SK-N-SH (cell line): ENCODE results near the gene CCNK. TPM values are rescaled to one million over a fixed set of nuclear protein-coding genes. Genes with fewer than 3 reads are reported as not detected.

Source experiments
- CTCF ChIA-PET: fragments of 300-600, 350-600 bp; formaldehyde crosslinking; extraction: SDS; loops from one replicate; lab custom pipeline; 2021; lab: Yijun Ruan, JAX
- POLR2A ChIA-PET: fragments of 350-600 bp; sonication (Branson Sonifier 250); formaldehyde crosslinking; extraction: SDS; loops from one replicate; lab custom pipeline; 2020; ENCODE audit warnings: antibody characterized with exemption, inconsistent platforms; lab: Yijun Ruan, JAX
- DNase-seq: peaks from one replicate; pipeline ENCODE4 v3.0.0; 2012
- H2AFZ ChIP-seq: fragments of 200-600 bp; sonication (generic); 2 replicates; pipeline ENCODE4 v1.8.1; 2016; ENCODE audit warnings: antibody characterized with exemption, mild to moderate bottlenecking, low read depth
- H3F3A ChIP-seq: fragments of 200-600 bp; sonication (generic); replicated peaks from 2 replicates; pipeline ENCODE3; 2016; ENCODE audit warnings: antibody characterized with exemption, mild to moderate bottlenecking; ENCODE audit not compliant: insufficient read depth
- H3K27ac ChIP-seq, 2 experiments: fragments of 200-500 bp in 1 of 2; fragments of 200-600 bp in 1 of 2; sonication (Bioruptor generic) in 1 of 2; sonication (generic), shearing (Covaris generic) in 1 of 2; 2 replicates each; pipeline versions ENCODE4 v1.5.1 to v1.6.1; 2014 to 2016; ENCODE audit warnings: low read depth in 2 of 2, inconsistent platforms in 1 of 2, low read length in 1 of 2, mild to moderate bottlenecking in 1 of 2, mixed read lengths in 1 of 2
- H3K27me3 ChIP-seq: fragments of 200-600 bp; sonication (generic), shearing (Covaris generic); 2 replicates; pipeline ENCODE4 v1.6.1; 2016; ENCODE audit warnings: mixed run types; ENCODE audit not compliant: insufficient read depth
- H3K36me3 ChIP-seq, 2 experiments: fragments of 200-500 bp in 1 of 2; fragments of 200-600 bp in 1 of 2; sonication (Bioruptor generic) in 1 of 2; sonication (generic) in 1 of 2; replicated peaks in 1 of 2; 2 replicates each; pipeline versions ENCODE3 to v1.5.1; 2014 to 2016; ENCODE audit warnings: low read length in 1 of 2, mild to moderate bottlenecking in 1 of 2; ENCODE audit not compliant: insufficient read depth in 2 of 2, control insufficient read depth in 1 of 2
- H3K4me1 ChIP-seq, 2 experiments: fragments of 200-500 bp in 1 of 2; fragments of 200-600 bp in 1 of 2; sonication (Bioruptor generic) in 1 of 2; sonication (generic), shearing (Covaris generic) in 1 of 2; 2 replicates each; pipeline versions ENCODE4 v1.5.1 to v1.6.1; 2014 to 2016; ENCODE audit warnings: low read depth in 1 of 2, low read length in 1 of 2, mixed run types in 1 of 2; ENCODE audit not compliant: insufficient read depth in 2 of 2, control insufficient read depth in 1 of 2
- H3K4me2 ChIP-seq: fragments of 200-600 bp; sonication (generic), shearing (Covaris generic); 2 replicates; pipeline ENCODE4 v1.6.1; 2017; ENCODE audit warnings: mixed run types
- H3K4me3 ChIP-seq, 2 experiments: fragments of 200-500 bp in 1 of 2; fragments of 200-600 bp in 1 of 2; sonication (Bioruptor generic) in 1 of 2; sonication (generic), shearing (Covaris generic) in 1 of 2; 2 replicates each; pipeline versions ENCODE4 v1.5.1 to v1.8.1; 2014 to 2016; ENCODE audit warnings: low read depth in 2 of 2, inconsistent platforms in 1 of 2, low read length in 1 of 2, mild to moderate bottlenecking in 1 of 2, mixed read lengths in 1 of 2, moderate library complexity in 1 of 2
- H3K79me2 ChIP-seq: fragments of 200-600 bp; sonication (generic); 2 replicates; pipeline ENCODE4 v1.8.1; 2017; ENCODE audit warnings: mild to moderate bottlenecking; ENCODE audit not compliant: insufficient read depth
- H3K9ac ChIP-seq: fragments of 200-600 bp; sonication (generic); 2 replicates; pipeline ENCODE4 v1.6.1; 2017; ENCODE audit warnings: mixed run types
- H3K9me2 ChIP-seq: fragments of 200-600 bp; sonication (generic); 2 replicates; pipeline ENCODE4 v1.6.1; 2017; ENCODE audit warnings: mixed run types
- H3K9me3 ChIP-seq: fragments of 200-600 bp; sonication (generic); 2 replicates; pipeline ENCODE4 v1.6.1; 2017; ENCODE audit warnings: mixed run types, mild to moderate bottlenecking, moderate library complexity
- H4K20me1 ChIP-seq: fragments of 200-600 bp; sonication (generic); 2 replicates; pipeline ENCODE4 v1.6.1; 2017; ENCODE audit warnings: mild to moderate bottlenecking, mixed run types; ENCODE audit not compliant: insufficient read depth
- ELF1 ChIP-seq: IDR thresholded peaks from 2 replicates; pipeline ENCODE4 v1.4.0; 2012
- EP300 ChIP-seq, 2 experiments: IDR thresholded peaks; 2 replicates each; pipeline versions ENCODE4 v1.4.0 to v1.6.1; 2012; ENCODE audit warnings: borderline replicate concordance in 1 of 2, low read depth in 1 of 2, low read length in 1 of 2
- EZH2phosphoT487 ChIP-seq: fragments of 200-600 bp; sonication (generic); IDR thresholded peaks from 2 replicates; pipeline ENCODE4 v1.6.1; 2017; ENCODE audit warnings: low read depth, mixed run types, mild to moderate bottlenecking, antibody characterized with exemption, moderate library complexity, borderline replicate concordance
- FOSL2 ChIP-seq: IDR thresholded peaks from 2 replicates; pipeline ENCODE4 v1.4.0; 2012; ENCODE audit warnings: low read depth, mild to moderate bottlenecking, moderate library complexity, borderline replicate concordance
- FOXJ3 ChIP-seq: sonication (generic); formaldehyde crosslinking; IDR thresholded peaks from 2 replicates; pipeline ENCODE4 v1.5.1; 2020; ENCODE audit warnings: mild to moderate bottlenecking, missing genetic modification reagents
- GABPA ChIP-seq: IDR thresholded peaks from 2 replicates; pipeline ENCODE4 v1.4.0; 2012; ENCODE audit warnings: low read depth, mild to moderate bottlenecking
- GATA2 ChIP-seq: sonication (generic); formaldehyde crosslinking; IDR thresholded peaks from 2 replicates; pipeline ENCODE4 v1.5.0; 2020; ENCODE audit warnings: mild to moderate bottlenecking, missing genetic modification reagents
- JUND ChIP-seq: IDR thresholded peaks from 2 replicates; pipeline ENCODE4 v1.4.0; 2012
- MEF2A ChIP-seq: IDR thresholded peaks from 2 replicates; pipeline ENCODE4 v1.4.0; 2012; ENCODE audit warnings: low read depth, borderline replicate concordance
- MXI1 ChIP-seq: IDR thresholded peaks from 2 replicates; pipeline ENCODE4 v1.6.1; 2012; ENCODE audit warnings: mild to moderate bottlenecking, low read depth, low read length, improper control_type of control experiment
- NRF1 ChIP-seq: IDR thresholded peaks from 2 replicates; pipeline ENCODE4 v1.6.1; 2012; ENCODE audit warnings: low read depth, mild to moderate bottlenecking, low read length
- POLR2AphosphoS5 ChIP-seq: IDR thresholded peaks from 2 replicates; pipeline ENCODE4 v1.6.1; 2012; ENCODE audit warnings: low read depth, low read length
- RCOR1 ChIP-seq: fragments of 150-350 bp; IDR thresholded peaks from 2 replicates; pipeline ENCODE4 v1.6.1; 2017; ENCODE audit warnings: antibody characterized with exemption, low read length
- RFX5 ChIP-seq: IDR thresholded peaks from 2 replicates; pipeline ENCODE4 v1.6.1; 2012; ENCODE audit warnings: mild to moderate bottlenecking, improper control_type of control experiment, low read length
- SIN3A ChIP-seq: IDR thresholded peaks from 2 replicates; pipeline ENCODE4 v1.6.1; 2012; ENCODE audit warnings: low read depth, mild to moderate bottlenecking, low read length, moderate library complexity, borderline replicate concordance
- TEAD4 ChIP-seq: IDR thresholded peaks from 2 replicates; pipeline ENCODE4 v1.4.0; 2012; ENCODE audit warnings: mild to moderate bottlenecking, borderline replicate concordance; ENCODE audit not compliant: insufficient read depth
- YY1 ChIP-seq: IDR thresholded peaks from 2 replicates; pipeline ENCODE4 v1.4.0; 2012; ENCODE audit warnings: low read depth, mild to moderate bottlenecking
- WGBS: methylation state at CpG from one replicate; pipeline ENCODE4 v1.1.6; 2017; ENCODE audit warnings: low lambda C conversion rate; 5-methylcytosine and 5-hydroxymethylcytosine counted together
- polyA plus RNA-seq, 3 experiments: library from polyadenylated mRNA; depleted of rRNA; stranded (reverse); fragments of >200 nt; gene quantifications; 2 replicates each; pipeline ENCODE4 v1.2.3, GENCODE V29; 2012
- TF ChIP-seq, protein P1 (sequence below): IDR thresholded peaks from 2 replicates; pipeline ENCODE4 v1.4.0; 2012; ENCODE audit warnings: low read depth
- TF ChIP-seq, protein P2 (sequence below): IDR thresholded peaks from 2 replicates; pipeline ENCODE4 v1.4.0; 2012; ENCODE audit warnings: low read depth, borderline replicate concordance
- TF ChIP-seq, protein P3 (sequence below): fragments of 150-350 bp; IDR thresholded peaks from 2 replicates; pipeline ENCODE4 v1.6.1; 2016; ENCODE audit warnings: mild to moderate bottlenecking, low read depth, low read length
- TF ChIP-seq, protein P4 (sequence below): IDR thresholded peaks from 2 replicates; pipeline ENCODE4 v1.4.0; 2012; ENCODE audit warnings: low read depth, borderline replicate concordance

Gene CCNK
- polyA plus RNA-seq, 1 of the 3 experiments (the other 2 are of a cell fraction), result 14.6 TPM

DNA sequence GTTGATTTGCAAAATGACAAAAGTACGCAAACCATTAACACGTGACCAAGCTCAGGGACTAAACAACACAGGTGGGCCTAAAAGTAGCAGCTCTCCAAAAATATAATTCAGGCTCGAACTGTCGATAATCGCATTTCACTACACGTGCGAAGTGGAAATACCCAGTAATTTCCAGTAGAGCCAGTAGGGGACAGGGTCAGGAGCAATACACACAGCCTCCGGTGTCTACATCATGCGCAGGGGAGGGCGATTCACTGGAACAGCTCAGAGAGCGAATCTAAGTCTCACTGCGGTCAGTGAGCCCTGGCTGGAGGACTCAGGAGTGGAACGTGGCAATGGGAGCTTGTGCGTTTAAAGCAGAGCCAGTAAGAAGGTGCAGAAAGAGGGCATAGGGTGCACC, 40.9 kb upstream of the CCNK start:
- CTCF ChIA-PET, result interaction anchor here (0.9 to 1.0 kb wide), 2 partner anchors 15 to 23 kb away, joined by 3 read pairs; no protein-coding TSS in a partner anchor
- Histone ChIP-seq H3F3A (no peaks in the 10 kb centered on the region), H4K20me1 (no peaks in the 10 kb centered on the region)

DNA sequence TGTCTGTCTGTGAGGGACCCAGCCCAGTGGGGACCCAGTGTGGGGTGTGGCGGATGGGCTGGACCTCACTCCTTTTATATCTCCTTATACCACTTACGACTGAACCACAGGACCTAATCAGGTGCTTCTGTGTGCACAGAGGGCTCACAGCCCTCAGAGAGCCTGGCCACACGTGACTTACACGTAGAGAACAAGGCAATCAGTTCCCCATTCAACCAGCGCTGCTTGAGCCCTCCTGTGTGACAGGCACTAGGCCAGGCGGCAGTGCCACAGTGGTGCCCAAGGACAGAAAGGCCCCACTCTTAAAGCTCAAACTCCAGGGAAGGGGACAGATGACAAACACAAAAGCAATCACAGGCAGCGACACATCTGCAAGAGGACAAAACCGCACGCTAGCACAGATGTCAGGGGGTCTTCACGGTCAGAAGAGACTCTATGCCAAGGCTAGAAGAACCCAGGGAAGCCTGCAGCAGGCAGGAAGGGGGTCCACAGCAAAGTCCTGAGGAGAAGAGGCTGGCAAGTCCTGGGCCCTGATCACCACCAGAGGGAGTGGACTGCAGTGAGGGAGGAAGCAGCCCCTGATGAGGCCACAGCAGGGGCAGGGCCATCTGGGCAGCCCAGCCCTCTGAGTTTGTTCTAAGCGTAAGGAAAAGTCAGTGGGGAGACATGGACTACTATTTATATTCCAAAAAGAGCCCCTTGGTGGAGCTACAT, 39.9 kb upstream of the CCNK start:
- Histone ChIP-seq H3K9ac (no peak overlapping the region), H3F3A (no peaks in the 10 kb centered on the region), H3K9me2 (no peaks in the 10 kb centered on the region), H3K27me3 (no peaks in the 10 kb centered on the region), H2AFZ (no peak overlapping the region), H3K4me3 (no peak overlapping the region), H3K27ac (no peak overlapping the region), H3K4me1 (no peaks in the 10 kb centered on the region; a peak in 1 of 4 replicates), H3K4me2 (no peak overlapping the region), H3K79me2 (no peaks in the 10 kb centered on the region), H4K20me1 (no peaks in the 10 kb centered on the region), H3K9me3 (no peaks in the 10 kb centered on the region), H3K36me3 (peaks cover 3 to 17% of the 10 kb centered on the region in 2 experiments)
- ChIA-PET POLR2A (no interaction called here), CTCF (interaction anchor here (0.9 to 1.1 kb wide), 3 partner anchors 14 to 25 kb away, joined by 3 read pairs; no protein-coding TSS in a partner anchor)
- TF ChIP-seq YY1, result no peak
- TF ChIP-seq GATA2 (CRISPR knock-in tag), result no peak
- no peak for TF ChIP-seq FOXJ3
- TF ChIP-seq, protein P1, sequence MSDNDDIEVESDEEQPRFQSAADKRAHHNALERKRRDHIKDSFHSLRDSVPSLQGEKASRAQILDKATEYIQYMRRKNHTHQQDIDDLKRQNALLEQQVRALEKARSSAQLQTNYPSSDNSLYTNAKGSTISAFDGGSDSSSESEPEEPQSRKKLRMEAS, result no peak
- TF ChIP-seq, protein P2, sequence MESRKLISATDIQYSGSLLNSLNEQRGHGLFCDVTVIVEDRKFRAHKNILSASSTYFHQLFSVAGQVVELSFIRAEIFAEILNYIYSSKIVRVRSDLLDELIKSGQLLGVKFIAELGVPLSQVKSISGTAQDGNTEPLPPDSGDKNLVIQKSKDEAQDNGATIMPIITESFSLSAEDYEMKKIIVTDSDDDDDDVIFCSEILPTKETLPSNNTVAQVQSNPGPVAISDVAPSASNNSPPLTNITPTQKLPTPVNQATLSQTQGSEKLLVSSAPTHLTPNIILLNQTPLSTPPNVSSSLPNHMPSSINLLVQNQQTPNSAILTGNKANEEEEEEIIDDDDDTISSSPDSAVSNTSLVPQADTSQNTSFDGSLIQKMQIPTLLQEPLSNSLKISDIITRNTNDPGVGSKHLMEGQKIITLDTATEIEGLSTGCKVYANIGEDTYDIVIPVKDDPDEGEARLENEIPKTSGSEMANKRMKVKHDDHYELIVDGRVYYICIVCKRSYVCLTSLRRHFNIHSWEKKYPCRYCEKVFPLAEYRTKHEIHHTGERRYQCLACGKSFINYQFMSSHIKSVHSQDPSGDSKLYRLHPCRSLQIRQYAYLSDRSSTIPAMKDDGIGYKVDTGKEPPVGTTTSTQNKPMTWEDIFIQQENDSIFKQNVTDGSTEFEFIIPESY, result no peak
- TF ChIP-seq JUND, result no peak
- no peak for TF ChIP-seq EP300 (IDR thresholded peaks at IDR 0.05; ENCODE audit: borderline replicate concordance in 1 of 2, low read depth in 1 of 2, low read length in 1 of 2)
- TF ChIP-seq TEAD4, result no peak
- no peak for TF ChIP-seq RCOR1
- TF ChIP-seq, protein P3, sequence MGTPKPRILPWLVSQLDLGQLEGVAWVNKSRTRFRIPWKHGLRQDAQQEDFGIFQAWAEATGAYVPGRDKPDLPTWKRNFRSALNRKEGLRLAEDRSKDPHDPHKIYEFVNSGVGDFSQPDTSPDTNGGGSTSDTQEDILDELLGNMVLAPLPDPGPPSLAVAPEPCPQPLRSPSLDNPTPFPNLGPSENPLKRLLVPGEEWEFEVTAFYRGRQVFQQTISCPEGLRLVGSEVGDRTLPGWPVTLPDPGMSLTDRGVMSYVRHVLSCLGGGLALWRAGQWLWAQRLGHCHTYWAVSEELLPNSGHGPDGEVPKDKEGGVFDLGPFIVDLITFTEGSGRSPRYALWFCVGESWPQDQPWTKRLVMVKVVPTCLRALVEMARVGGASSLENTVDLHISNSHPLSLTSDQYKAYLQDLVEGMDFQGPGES, result no peak
- no peak for TF ChIP-seq FOSL2
- no peak for TF ChIP-seq GABPA
- TF ChIP-seq ELF1, result no peak
- no peak for TF ChIP-seq NRF1
- no peak for TF ChIP-seq EZH2phosphoT487
- TF ChIP-seq SIN3A, result no peak
- TF ChIP-seq POLR2AphosphoS5, result no peak
- WGBS, result 90% methylated on average over 10 of the region's 11 CpGs
- DNase-seq, result peak; percentile 26

More for the DNA sequence above, 40.9 kb upstream of the CCNK start:
- Histone ChIP-seq H2AFZ (no peak overlapping the region), H3K36me3 (peaks cover 3 to 13% of the 10 kb centered on the region in 2 experiments), H3K4me3 (no peak overlapping the region), H3K9me2 (no peaks in the 10 kb centered on the region), H3K79me2 (no peaks in the 10 kb centered on the region), H3K9me3 (no peaks in the 10 kb centered on the region), H3K9ac (no peak overlapping the region), H3K27me3 (no peaks in the 10 kb centered on the region), H3K4me1 (no peaks in the 10 kb centered on the region; a peak in 1 of 4 replicates), H3K4me2 (no peak overlapping the region), H3K27ac (no peak overlapping the region)
- POLR2A ChIA-PET, result no interaction called here
- DNase-seq, result no peak
- 90% methylated on average over 14 of the region's 14 CpGs for WGBS
- TF ChIP-seq, protein P4, sequence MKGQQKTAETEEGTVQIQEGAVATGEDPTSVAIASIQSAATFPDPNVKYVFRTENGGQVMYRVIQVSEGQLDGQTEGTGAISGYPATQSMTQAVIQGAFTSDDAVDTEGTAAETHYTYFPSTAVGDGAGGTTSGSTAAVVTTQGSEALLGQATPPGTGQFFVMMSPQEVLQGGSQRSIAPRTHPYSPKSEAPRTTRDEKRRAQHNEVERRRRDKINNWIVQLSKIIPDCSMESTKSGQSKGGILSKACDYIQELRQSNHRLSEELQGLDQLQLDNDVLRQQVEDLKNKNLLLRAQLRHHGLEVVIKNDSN, result no peak
- TF ChIP-seq RFX5, result no peak
- no peak for TF ChIP-seq MEF2A
- TF ChIP-seq, protein P2, result no peak
- no peak for TF ChIP-seq MXI1
